Osteoblast (primary cell): ENCODE measurements around the gene PRR23E. TPM values are rescaled to one million over a fixed set of nuclear protein-coding genes. Genes with fewer than 3 reads are reported as not detected.

Experiments used
- DNase-seq: peaks from one replicate; pipeline ENCODE4 v3.0.0; 2011; ENCODE audit warnings: low spot score, mixed read lengths; ENCODE audit not compliant: insufficient read length; ENCODE audit errors: missing footprints
- H2AFZ ChIP-seq: 2 replicates; pipeline ENCODE4 v1.6.0; 2011; ENCODE audit warnings: mild to moderate bottlenecking, low read length
- H3K27ac ChIP-seq: 2 replicates; pipeline ENCODE4 v1.5.1; 2011; ENCODE audit warnings: mild to moderate bottlenecking, low read depth, low read length, moderate library complexity
- H3K27me3 ChIP-seq: 2 replicates; pipeline ENCODE4 v1.6.0; 2012; ENCODE audit warnings: mild to moderate bottlenecking, control low read depth, inconsistent platforms, low read length, moderate library complexity; ENCODE audit not compliant: insufficient read depth
- H3K36me3 ChIP-seq: 2 replicates; pipeline ENCODE4 v1.5.1; 2011; ENCODE audit warnings: mild to moderate bottlenecking, low read length, control low read depth, moderate library complexity; ENCODE audit not compliant: insufficient read depth
- H3K4me1 ChIP-seq: 2 replicates; pipeline ENCODE4 v1.5.1; 2011; ENCODE audit warnings: mild to moderate bottlenecking, low read length, control low read depth, moderate library complexity; ENCODE audit not compliant: insufficient read depth
- H3K4me2 ChIP-seq: 2 replicates; pipeline ENCODE4 v1.6.0; 2011; ENCODE audit warnings: mild to moderate bottlenecking, low read length; ENCODE audit not compliant: insufficient read depth
- H3K4me3 ChIP-seq: fragments of 200-600 bp; sonication (generic); 3 replicates; pipeline ENCODE4 v1.5.1; 2012; ENCODE audit warnings: mild to moderate bottlenecking, low read length, inconsistent platforms; ENCODE audit not compliant: insufficient read depth
- H3K79me2 ChIP-seq: 2 replicates; pipeline ENCODE4 v1.6.0; 2012; ENCODE audit warnings: mild to moderate bottlenecking, low read length, control low read depth, inconsistent platforms; ENCODE audit not compliant: insufficient read depth
- H3K9me3 ChIP-seq: 2 replicates; pipeline ENCODE4 v1.5.1; 2011; ENCODE audit warnings: low read depth, low read length, control low read depth
- H4K20me1 ChIP-seq: 2 replicates; pipeline ENCODE4 v1.6.0; 2012; ENCODE audit warnings: mild to moderate bottlenecking, low read length, control low read depth; ENCODE audit not compliant: insufficient read depth
- CTCF ChIP-seq: IDR thresholded peaks from 2 replicates; pipeline ENCODE4 v1.5.1; 2011; ENCODE audit warnings: mild to moderate bottlenecking, low read depth, low read length, moderate library complexity; ENCODE audit errors: extremely low read depth
- total RNA-seq: library from RNA; depleted of rRNA; stranded (reverse); fragments of >200 nt; gene quantifications from 2 replicates; pipeline ENCODE4 v1.2.3, GENCODE V29; 2012

PRR23E gene
- total RNA-seq, 1 donor: not detected

GRCh38 chr3:127182848-127183714 lies 9.8 kb upstream of the PRR23E start:
- Histone ChIP-seq H3K27ac (no peak overlapping the region), H3K36me3 (no peaks in the 10 kb centered on the region), H2AFZ (no peak overlapping the region), H3K9me3 (no peaks in the 10 kb centered on the region), H3K79me2 (no peaks in the 10 kb centered on the region), H3K4me3 (no peak overlapping the region), H3K4me2 (no peak overlapping the region), H3K27me3 (peaks cover 9% of the 10 kb centered on the region), H3K4me1 (no peaks in the 10 kb centered on the region), H4K20me1 (no peaks in the 10 kb centered on the region)
- no peak for TF ChIP-seq CTCF
- DNase-seq: no peak

GRCh38 chr3:127183931-127184869 lies 8.7 kb upstream of the PRR23E start:
- H3K9me3 ChIP-seq: no peaks in the 10 kb centered on the region
- H3K79me2 ChIP-seq: no peaks in the 10 kb centered on the region
- TF ChIP-seq CTCF: no peak
- no peaks in the 10 kb centered on the region for H3K36me3 ChIP-seq
- H2AFZ ChIP-seq: no peak overlapping the region
- H3K4me1 ChIP-seq: no peaks in the 10 kb centered on the region
- no peak overlapping the region for H3K4me2 ChIP-seq
- no peaks in the 10 kb centered on the region for H4K20me1 ChIP-seq
- peaks cover 4% of the 10 kb centered on the region for H3K27me3 ChIP-seq
- no peak overlapping the region for H3K4me3 ChIP-seq
- DNase-seq: no peak
- no peak overlapping the region for H3K27ac ChIP-seq

- H3K27me3 ChIP-seq: peaks cover 4% of the 10 kb centered on the region
- no peaks in the 10 kb centered on the region for H3K79me2 ChIP-seq
- H3K4me2 ChIP-seq: no peak overlapping the region
- H3K27ac ChIP-seq: no peak overlapping the region
- H3K4me1 ChIP-seq: no peaks in the 10 kb centered on the region
- TF ChIP-seq CTCF: no peak
- DNase-seq: no peak
- no peak overlapping the region for H3K4me3 ChIP-seq
- no peaks in the 10 kb centered on the region for H4K20me1 ChIP-seq
- H3K9me3 ChIP-seq: no peaks in the 10 kb centered on the region
- H3K36me3 ChIP-seq: no peaks in the 10 kb centered on the region
- no peak overlapping the region for H2AFZ ChIP-seq
These were observed 8.1 kb upstream of the PRR23E start for GRCh38 chr3:127184870-127185216.

- Histone ChIP-seq H3K4me1 (no peaks in the 10 kb centered on the region), H3K4me3 (no peak overlapping the region), H3K27ac (no peak overlapping the region), H3K9me3 (no peaks in the 10 kb centered on the region), H3K79me2 (no peaks in the 10 kb centered on the region), H3K4me2 (no peak overlapping the region), H2AFZ (no peak overlapping the region), H3K27me3 (peaks cover 4% of the 10 kb centered on the region), H3K36me3 (no peaks in the 10 kb centered on the region), H4K20me1 (no peaks in the 10 kb centered on the region)
- no peak for TF ChIP-seq CTCF
- DNase-seq: no peak
These were observed 7.7 kb upstream of the PRR23E start for GRCh38 chr3:127185268-127185667.
